Inflammatory macrophage treated with lipopolysaccharide for 1 hour (primary cell): ENCODE data around the gene OPA3.

Experiments
- DNase-seq, 2 donors: peaks; one replicate each; pipeline ENCODE4 v3.0.0-alpha.2; 2020 to 2022

The OPA3 gene

GRCh38 chr19:45560686-45561085, 23.9 kb downstream of the OPA3 start:
- DNase-seq, result no peak

GRCh38 chr19:45560038-45560437, 24.6 kb downstream of the OPA3 start:
- DNase-seq, result no peak

DNA sequence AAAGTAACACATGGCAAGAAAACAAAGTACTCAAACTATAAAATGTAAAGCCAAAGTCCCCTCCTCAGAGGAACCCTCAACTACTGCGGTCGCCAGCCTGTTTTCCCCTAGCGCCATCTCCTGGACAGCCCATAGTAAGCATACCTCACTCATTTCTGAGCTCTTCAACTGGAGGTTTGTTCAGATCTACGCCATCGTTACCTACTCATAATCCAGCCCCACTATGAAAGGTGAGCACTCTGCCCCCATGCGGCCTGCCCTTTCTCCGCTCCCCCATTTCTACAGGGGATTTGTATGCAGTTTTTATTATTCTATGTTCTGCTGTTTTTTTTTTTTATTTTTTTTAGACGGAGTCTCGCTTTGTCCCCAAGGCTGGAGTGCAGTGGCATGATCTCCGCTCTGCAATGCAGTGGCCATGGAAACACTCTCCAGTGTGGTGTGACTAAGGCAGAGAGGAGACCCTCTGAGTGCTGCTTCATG, 26.2 kb downstream of the OPA3 start:
- DNase-seq, result peak in 1 of 2 donors; percentile 69

DNA sequence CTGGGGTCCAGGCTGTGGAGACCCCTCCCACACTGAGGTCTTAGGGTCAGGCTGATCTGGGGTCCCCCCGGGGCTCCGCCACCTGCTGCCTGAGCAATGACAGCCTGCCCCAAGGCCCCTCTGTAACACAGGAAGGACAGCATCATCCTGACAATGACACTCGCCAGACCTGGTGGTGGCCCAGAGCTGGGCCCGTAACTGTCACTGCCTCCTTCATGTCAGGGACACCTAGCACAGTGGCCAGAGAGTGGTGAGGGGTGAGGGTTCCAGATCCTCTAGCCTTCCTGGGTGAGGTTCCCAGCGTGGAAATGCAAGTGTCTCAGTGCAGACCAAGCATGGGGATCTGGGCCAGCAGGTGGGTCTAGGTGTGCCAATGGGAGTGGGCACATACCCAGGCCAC, 27.8 kb downstream of the OPA3 start:
- no peak for DNase-seq

GRCh38 chr19:45554481-45554880, 30.1 kb downstream of the OPA3 start:
- DNase-seq, result no peak

DNA sequence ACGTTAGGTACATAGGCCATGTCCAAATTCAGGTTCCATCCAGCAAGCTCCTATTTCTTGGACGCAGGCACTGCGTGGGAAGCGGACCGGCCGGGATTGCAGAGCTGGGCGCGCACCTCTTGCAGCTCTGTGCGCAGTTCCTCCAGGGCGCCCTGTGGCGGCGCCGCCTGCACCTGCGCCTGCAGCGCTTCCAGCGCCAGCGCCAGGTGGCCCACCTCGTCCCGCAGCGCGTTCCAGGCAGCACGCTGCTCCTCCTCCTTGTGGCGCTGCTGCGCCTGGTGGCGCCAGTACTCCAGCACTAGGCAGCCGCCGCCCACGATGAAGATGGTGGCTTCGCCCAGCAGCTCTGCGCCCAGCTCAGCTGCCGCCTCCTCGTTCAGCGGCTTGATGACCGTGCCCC, 31.1 kb downstream of the OPA3 start:
- DNase-seq, result no peak

- no peak for DNase-seq
Observed at GRCh38 chr19:45547965-45548609, 36.5 kb downstream of the OPA3 start.

DNA sequence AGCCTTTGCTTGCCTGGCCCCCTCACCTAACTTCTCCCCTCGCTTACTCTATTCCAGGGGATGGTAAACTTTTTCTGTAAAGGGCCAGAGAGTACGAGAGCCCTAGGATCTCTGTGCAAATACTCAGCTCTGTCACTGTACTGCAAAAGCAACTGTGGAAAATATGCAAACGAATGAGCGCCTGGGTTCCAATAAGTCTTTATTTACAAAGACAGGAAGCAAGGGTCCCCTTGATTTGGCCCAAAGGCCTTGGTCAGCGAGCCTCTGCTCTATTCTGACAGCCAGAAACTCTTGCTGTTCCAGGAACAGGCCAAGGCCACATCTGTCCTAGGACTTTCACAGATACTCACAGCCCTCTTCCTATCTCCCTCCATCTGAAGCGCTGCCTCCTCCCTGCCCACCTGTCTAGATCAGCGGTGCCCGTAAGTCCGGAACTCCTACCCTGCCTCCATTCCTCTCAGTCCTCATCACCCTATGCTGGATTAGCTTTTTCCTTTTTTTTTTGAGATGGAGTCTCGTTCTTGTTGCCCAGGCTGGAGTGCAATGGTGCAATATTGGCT, 37.3 kb downstream of the OPA3 start:
- no peak for DNase-seq

DNA sequence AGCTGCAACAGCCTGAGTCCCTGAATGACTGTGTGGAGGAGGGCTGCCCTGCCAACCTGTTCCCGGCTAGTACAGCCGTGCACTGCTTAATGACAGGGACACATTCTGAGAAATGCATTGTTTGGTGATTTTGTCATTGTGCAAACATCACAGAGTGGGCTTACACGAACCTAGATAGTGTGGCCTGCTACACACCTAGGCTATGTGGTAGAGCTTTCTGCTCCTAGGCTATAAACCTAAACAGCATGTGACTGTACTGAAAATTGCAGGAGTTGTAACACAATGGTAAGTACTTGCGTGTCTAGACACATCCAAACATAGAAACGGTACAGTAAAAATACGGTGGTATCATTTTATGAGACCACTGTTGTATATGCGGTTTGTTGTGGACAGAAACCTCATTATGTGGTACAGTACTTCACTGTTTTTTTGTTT, 42.4 kb downstream of the OPA3 start:
- no peak for DNase-seq

- no peak for DNase-seq
Observed at GRCh38 chr19:45539459-45539858, 45.1 kb downstream of the OPA3 start.

DNA sequence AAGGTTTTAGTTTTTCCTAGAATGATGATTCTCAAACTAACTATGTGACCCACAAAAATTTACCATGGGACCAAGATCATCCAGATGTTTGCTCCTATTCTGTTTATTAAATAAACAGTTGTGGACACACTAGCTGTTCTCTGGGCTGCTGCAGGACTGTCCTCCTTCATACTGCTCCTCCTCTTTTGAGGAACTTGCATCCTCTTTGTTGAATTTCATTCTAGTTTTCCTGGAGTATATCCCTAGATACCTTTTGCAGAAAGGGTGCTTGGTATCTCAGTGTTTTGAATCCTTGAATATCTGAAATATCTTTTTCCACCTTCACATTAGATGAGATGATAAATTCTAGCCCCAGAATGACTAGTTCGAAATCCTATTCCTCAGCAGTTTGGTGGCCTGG, 53.3 kb downstream of the OPA3 start:
- no peak for DNase-seq

- DNase-seq, result no peak
Observed at GRCh38 chr19:45529420-45529785, 55.2 kb downstream of the OPA3 start.

DNA sequence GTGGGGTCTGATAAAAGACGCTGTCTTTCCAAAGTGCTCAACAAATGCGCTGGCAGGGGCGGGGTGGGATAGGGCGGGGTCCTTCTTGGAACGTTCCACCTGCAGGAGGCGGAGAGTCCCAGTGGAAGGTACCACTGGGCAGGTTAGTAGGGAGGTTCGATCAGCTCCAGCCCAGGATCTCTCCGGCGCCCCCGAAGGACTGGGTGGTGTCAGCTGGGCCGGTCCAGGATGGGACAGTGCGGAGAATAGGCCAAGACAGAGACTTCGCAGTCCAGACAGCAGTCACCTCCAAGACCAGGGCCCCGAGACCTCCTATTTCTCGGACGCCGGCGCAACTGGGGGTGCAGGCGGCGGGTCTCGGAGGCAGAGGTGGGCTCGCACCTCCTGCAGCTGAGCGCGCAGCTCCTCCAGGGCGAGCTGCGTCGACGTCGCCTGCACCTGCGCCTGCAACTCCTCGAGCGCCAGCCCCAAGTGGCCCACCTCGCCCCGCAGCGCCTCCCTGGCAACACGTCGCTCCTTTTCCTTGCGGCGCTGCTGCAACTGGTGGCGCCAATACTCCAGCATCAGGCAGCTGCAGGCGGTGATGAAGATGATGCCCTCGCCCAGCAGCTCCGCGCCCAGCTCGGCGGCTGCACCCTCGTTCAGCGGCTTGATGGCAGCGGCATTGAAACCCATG, 55.7 kb downstream of the OPA3 start:
- DNase-seq, result no peak

GRCh38 chr19:45528149-45528743, 56.4 kb downstream of the OPA3 start:
- DNase-seq, result no peak

DNA sequence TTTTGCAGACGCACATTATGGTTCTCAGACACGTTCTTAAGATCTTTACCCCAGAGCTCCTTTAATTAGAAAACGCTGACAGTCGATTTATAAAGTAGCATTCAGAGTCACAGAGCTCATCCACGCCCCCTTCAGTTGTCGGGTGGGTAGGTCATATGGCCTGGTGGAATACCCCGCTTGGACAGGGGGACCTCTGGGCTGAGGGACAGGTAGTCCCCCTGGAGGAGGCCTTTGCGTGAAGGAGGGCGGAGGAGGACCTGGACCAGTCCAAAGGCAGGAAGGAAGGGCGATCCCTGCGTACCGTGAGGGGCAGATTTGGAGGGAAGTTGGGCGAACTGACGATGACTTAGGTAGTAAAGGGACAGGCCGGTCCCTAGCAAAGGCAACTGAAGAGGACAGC, 56.9 kb downstream of the OPA3 start:
- no peak for DNase-seq

DNA sequence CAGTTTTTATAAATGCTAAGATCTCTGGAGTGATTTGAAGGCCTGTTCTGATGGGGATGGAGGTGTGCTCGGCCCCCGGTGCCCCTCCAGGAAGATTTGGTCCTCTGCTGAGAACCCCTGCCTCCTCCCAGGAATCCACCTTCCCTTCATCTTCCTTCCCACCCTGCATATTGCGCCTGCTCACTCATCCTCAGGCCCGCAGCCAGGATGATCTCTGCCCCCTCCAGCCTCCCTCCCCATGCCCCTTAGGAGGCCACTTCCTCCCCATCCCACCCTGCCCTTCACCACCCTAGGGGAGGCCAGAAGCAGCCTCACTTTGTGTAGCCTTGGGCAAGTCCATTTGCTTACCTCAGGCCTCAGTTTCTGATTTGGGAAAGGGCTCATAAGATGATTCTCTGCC, 57.6 kb downstream of the OPA3 start:
- DNase-seq, result no peak

GRCh38 chr19:45526143-45526542, 58.5 kb downstream of the OPA3 start:
- peak; percentile 72 to 85 for DNase-seq

DNA sequence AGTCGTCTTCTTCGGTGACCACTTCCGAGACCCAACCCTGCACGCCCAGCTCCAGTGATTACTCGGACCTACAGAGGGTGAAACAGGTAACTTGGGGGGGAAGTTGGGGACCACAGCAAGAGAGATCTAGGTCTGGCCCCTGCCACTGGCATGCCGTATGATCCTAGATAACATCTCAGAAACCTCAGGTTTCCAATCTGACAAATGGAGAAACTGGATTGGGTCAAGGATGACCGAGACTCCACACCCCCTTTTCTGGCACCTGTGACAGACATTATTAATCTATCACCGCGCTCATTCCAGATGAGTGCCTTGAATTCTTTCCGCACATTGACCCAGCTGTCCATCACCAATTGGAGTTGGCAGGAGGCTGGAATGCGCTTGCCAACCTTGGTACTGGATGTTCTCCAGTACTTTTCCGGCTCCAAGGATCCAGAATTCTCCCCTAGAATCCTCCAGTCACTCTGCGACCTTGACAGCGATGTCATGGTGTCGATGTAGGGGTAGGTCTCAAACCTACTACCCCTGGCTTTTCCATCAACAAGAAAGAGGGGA, 60.0 kb downstream of the OPA3 start:
- DNase-seq, result no peak

- DNase-seq, result peak; percentile 71 to 92
Observed at GRCh38 chr19:45523642-45524256, 60.9 kb downstream of the OPA3 start.

DNA sequence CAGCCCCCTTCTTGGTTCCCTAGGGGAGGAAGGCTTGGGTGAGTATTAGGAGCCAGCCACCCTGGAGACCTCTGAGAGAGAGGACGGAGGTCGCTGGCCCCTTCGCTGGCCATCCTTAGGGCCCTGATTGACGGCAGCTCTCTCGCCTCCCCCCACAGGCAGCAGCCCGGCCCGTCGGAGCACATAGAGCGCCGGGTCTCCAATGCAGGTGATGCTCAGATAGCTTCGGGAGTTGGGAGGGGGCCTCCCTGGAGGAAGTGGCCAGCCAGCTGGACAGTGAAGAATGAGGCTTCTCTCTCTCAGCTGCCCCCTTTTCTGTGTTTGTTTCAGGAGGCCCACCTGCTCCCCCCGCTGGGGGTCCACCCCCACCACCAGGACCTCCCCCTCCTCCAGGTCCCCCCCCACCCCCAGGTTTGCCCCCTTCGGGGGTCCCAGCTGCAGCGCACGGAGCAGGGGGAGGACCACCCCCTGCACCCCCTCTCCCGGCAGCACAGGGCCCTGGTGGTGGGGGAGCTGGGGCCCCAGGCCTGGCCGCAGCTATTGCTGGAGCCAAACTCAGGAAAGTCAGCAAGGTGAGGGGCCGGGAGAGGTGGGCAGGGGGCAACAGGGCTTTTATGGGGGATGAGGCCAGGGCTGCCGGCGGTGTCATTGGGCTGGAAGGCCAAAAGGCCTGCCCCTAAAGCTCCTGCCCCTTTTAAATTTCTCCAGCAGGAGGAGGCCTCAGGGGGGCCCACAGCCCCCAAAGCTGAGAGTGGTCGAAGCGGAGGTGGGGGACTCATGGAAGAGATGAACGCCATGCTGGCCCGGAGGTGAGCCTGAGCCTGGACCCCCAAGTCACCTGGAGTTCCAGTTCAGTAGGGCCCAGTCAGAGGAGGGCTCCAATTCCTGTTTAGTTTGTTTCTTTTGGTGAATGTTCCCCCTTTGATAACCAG, 62.3 kb downstream of the OPA3 start:
- DNase-seq, result no peak

GRCh38 chr19:45518469-45518826, 66.2 kb downstream of the OPA3 start:
- no peak for DNase-seq
